T-helper 2 cell (primary cell): ENCODE results near the gene CEP112.

Source experiments
- DNase-seq, 5 experiments: peaks; one replicate each; pipeline versions ENCODE4 v3.0.0 to v3.0.0-alpha.2; 2012 to 2022

CEP112 gene

GRCh38 chr17:65925606-65926307 lies 266.2 kb downstream of the CEP112 start:
- DNase-seq = no peak

- peak in 1 of 5 experiments; percentile 17 for DNase-seq
These were observed 270.9 kb downstream of the CEP112 start for GRCh38 chr17:65920996-65921395.

- no peak for DNase-seq
These were observed 273.0 kb downstream of the CEP112 start for GRCh38 chr17:65918916-65919315.

DNA sequence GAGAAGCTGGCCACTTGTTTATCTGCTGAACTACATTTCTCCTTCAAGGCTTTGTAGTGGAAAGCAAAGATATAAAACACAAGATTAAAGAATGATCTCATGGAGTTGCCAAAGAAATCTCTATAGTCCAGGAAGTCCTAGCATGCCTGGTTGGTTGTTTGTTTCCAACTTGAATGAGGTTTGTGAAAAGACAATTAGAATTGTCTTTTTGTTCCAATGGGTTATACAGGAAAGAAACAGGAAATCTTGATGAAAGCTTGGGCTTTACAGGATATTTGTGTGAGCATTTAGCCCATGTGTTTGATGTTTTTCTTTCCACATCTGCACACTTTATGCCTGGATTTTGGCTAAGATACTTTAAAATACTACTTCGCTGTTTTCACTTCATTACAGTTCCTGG lies 273.4 kb downstream of the CEP112 start:
- no peak for DNase-seq

GRCh38 chr17:65917560-65917959 lies 274.4 kb downstream of the CEP112 start:
- no peak for DNase-seq

DNA sequence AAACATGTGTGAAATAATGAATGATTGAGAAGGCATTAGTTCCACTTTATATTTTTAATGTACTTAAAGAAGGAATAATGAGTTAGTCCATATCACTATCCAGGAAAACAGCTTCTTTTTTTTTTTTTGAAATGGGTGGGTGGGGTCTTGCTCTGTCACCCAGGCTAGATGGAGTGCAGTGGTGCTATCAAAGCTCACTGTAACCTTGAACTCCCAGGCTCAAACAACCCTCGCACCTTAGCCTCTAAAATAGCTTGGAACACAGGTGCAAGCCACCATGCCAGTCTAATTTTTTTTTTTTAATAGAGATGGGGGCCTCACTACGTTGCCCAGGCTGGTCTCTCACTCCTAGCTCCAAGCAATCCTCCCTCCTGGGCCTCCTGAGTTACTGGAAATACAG lies 275.5 kb downstream of the CEP112 start:
- DNase-seq = no peak

DNA sequence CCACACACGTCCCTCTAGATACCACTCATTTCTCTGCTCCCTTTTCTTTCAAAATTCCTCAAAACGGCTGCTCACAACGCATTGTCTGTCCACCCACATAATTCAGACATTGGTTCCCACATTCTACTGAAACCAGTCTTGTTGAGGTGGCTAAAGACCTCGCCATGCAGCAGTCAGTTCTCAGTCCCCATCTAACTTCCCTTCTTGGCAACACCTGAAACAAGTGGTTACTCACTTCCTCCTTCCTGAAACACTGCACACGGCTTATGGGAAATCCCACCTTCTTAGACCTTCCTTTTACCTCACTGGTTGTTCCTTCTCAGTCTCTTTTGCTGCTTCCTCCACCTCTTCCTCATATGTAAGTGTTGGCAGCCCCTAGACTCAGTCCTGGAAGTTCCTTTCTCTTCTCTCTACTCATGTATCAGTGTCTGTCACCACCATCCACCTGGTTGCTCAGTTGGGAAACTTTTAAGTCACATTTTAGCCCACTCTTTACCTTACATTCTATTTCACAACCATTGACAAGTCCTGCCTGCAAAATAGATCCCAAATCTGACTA lies 277.1 kb downstream of the CEP112 start:
- peak in 1 of 5 experiments; percentile 9 for DNase-seq

DNA sequence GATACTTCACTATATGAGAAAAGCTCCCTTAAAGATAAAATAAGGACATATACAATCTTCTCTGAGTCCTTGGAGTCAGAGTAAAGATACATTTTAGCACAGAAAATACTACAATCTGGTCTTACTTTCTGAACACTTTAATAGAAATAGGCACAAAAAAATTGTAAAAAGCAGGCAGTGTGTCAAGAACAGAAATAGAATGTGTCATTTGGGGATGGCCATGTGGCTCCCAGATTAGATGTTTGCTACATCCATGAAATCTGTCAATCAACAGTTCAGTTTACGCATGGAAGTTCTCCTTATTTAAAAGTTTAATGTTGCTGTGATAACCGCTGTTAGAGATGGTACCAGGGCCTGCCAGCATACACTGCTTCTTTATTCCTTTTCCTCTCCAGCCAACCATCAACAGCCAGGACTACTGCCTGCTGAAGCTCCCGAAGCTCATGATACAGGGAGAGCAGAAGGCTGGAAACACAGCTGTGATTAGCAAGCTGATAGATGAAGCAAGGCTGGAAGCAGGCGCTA lies 278.5 kb downstream of the CEP112 start:
- DNase-seq = no peak

GRCh38 chr17:65910836-65911235 lies 281.1 kb downstream of the CEP112 start:
- DNase-seq = no peak

GRCh38 chr17:65902831-65903522 lies 289.0 kb downstream of the CEP112 start:
- no peak for DNase-seq

DNA sequence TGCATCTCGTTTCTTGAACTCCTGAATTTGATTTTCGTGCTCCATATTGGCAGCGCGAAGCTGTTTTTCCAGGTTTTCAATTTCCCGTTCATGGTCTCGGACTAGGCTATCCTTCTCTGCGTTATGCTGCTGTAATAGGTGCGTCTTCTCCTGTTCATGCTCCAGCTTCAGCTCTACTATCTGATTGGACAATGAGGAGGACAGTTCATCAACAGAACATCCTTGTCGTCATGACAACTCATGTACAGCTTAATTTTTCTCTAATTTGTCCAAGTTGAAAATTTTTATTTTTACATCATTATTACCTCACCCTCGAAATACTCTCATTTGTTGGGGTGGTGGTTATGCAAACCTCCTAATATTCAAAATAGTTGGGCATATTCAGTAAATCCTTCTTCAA lies 289.8 kb downstream of the CEP112 start:
- DNase-seq = no peak

GRCh38 chr17:65901394-65901793 lies 290.5 kb downstream of the CEP112 start:
- no peak for DNase-seq

- DNase-seq = no peak
These were observed 291.7 kb downstream of the CEP112 start for GRCh38 chr17:65900216-65900615.

DNA sequence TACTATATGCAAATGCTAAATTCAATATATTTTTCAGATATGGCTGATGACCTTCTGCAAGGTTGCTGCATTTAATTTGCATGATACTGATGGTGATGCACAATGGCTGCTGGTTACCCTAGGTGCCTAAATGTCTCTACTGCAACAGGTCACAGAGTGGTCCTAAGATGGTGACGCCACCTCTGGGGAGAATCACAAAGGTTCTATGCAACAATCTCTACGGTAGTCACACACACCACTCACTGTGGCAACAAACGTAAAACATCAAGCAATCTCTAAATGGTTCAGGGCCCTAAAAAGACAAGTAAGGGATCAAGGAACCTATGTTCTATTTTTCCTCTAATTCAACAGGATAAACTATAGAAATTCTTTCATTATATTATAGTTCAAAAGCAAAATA lies 293.3 kb downstream of the CEP112 start:
- DNase-seq = no peak

GRCh38 chr17:65896889-65897288 lies 295.0 kb downstream of the CEP112 start:
- no peak for DNase-seq

GRCh38 chr17:65895969-65896368 lies 296.0 kb downstream of the CEP112 start:
- no peak for DNase-seq

DNA sequence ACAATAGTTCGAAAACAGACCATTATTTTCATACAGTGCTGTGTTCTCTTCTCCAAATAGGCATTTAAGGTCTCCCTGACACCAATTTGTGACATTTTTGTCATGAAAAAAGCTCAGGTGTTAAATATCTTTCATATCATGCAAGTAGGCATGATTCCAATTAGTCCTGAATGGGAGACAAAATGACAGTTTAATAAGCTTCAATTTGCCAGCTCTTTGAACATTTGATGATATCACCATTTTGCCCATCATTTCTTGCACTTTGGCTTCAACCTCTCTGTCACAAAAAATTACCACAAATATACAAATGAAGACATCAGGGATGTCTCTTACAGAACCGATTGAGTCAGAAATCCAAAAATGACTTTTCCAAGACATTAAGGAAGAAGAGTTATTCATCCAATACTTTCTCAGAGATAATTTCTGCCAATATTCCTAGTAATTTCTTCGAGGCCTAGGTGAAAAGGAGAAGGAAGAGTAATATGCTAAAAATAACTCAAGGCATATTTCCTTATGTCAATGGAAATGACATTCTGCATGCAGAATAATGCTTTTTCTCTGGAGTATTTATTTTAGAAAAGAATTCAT lies 298.1 kb downstream of the CEP112 start:
- no peak for DNase-seq

DNA sequence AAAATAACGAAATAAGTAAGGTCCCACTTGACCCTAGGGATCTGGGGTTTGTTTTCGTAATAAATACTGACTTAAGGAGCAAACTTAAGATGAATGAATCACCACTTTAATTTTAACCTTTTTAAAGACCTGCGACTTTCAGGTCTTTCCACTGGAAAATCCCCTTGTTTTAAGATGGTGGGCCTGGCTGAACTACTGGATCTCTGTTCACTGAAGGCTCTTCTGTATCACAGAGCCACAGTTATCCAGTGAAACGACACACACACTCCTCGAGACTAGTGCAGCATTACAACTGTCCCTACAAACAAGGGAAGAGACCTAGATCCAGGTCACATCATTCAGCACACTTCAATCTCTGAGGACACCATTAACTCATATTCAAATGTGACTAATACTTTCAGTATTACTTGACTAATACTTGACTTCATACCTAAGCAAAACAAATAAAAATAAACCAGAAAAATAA lies 299.0 kb downstream of the CEP112 start:
- no peak for DNase-seq

DNA sequence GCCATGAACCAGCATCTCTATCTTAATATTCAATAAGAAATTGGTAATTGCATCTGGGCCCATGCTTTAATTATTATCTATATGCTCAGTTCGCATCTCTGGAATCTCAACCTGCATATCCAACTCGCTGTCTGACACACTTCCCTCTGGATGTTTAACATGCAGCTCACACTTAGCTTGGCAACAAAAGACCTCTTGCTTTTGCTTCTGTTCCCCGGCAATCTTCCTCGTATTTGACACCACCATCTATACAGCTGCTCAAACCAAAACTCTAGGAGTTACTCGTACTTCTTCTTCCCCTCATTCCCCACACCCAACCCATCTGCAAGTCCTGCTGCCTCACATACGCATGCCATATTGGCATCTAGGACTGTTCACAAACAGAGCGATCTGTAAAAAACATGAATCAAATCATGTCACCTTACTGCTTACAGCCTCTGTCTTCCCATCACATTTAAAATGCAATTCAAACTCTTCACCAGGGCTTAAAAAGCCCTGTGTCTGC lies 300.6 kb downstream of the CEP112 start:
- DNase-seq = no peak

DNA sequence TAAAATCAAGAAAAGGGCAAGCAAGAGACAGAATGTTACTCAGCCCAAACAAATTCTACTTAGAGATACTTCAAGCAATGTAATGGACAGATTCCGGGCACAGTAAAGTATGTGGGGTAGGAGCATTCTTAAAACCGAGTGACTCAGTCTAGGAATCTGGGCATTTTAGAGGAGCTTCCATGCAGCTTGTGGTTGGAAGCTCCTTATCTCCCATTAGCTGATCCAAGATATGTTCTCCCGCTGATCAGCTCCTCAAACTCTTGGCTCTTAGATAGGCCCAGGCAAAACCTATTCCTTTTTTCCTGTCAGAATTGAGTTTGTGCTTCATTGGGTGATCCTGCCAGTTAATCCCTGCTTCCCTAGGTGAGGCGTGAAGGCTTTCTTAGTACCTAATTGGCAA lies 303.3 kb downstream of the CEP112 start:
- no peak for DNase-seq

DNA sequence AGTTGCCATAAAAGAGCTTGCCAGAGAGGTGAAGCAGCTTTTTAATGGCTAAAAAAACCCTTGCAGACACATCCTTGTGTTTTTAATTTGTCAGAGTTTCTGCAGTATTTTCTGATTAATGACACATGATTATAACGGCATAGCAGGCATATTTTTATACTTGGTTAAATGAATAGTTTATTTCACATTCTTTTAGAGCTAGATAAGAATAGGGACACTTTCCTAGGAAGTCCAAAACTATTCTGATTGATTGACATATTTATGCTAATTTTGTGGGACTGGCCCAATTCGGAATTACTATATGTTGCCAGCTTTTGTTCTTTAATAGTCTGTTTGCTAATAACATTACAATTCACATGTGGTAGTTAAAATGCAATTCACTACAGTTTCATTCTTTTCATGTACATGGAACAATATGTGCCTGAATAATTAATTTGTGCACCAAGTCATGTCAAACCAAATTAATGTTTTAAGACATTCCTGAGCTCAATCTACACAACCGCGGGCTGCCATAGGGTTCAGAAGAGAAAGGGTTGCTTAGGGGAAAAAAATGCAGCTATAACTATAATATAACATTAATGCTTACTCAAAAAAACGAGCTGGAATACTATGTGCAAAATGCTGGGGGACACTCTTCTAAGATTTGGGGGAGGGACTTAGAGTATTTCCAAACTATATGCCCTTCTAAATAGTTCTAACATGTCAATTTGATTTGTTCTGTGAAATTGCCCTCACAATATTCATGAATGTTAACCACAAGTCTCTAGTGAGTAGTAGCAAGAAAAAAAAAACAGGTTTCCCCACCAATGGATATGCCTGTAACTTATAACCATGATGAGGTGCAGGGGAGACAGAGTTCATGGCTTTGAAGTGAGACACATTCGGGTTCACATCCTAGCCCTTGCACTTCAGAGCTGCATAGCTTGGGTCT lies 305.4 kb downstream of the CEP112 start:
- no peak for DNase-seq
